ENCODE data around the gene CLPTM1L.

GRCh38 chr5:1368236-1368635, 23.3 kb upstream of the CLPTM1L start:
- no peak for TF ChIP-seq CTCF (IDR thresholded peaks at IDR 0.05 in 8 of 11, conservative IDR thresholded peaks at IDR 0.05 in 3 of 11)
- TF ChIP-seq POLR2A (IDR thresholded peaks at IDR 0.05), result no peak
- TF ChIP-seq POLR2AphosphoS5 (IDR thresholded peaks at IDR 0.05), result no peak
